ENCODE measurements around the gene ADAT2.
"Not testable (repeated sequence)": the region's sequence is repeated elsewhere in the genome, so short reads cannot be mapped to it uniquely, and the experiment has no call there.

ADAT2 gene

GRCh38 chr6:143465546-143465945 is 15.1 kb upstream of the ADAT2 start:
- in situ Hi-C loops (cut with MboI; ENCODE audit: low sequenced_read_pairs, unreplicated experiment) = no loop called here
- DNase-seq (ENCODE audit: low spot score) = no peak
- TF ChIP-seq CTCF (IDR thresholded peaks at IDR 0.05; ENCODE audit: borderline replicate concordance, control extremely low read depth, extremely low read depth, insufficient read depth, missing control alignments) = no peak

- in situ Hi-C loops (cut with MboI; ENCODE audit: low sequenced_read_pairs, unreplicated experiment) = no loop called here
- DNase-seq (ENCODE audit: low spot score) = no peak
- no peak for TF ChIP-seq CTCF (IDR thresholded peaks at IDR 0.05; ENCODE audit: borderline replicate concordance, control extremely low read depth, extremely low read depth, insufficient read depth, missing control alignments)
Observed at GRCh38 chr6:143457563-143458359, 7.3 kb upstream of the ADAT2 start.

DNA sequence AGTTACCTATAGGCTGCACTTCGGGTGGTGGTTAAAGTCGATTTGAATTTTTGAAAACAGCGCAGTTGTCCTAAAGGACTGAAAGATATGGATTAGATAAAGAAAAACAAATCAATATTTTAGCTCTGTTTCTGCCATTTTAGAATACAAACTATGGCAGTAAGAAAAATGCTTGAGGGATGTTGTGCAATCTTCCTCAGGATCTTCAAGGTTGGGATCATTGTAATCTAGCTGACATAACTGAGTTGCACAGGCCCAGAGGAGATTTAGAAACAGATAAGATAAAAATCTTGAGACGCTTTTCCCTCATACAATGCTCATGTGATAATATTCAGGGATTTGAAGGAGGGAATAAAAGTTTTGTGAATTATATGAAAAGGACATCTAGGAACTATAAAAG is 1.0 kb upstream of the ADAT2 start:
- in situ Hi-C loops (cut with MboI; ENCODE audit: low sequenced_read_pairs, unreplicated experiment) = no loop called here
- no peak for TF ChIP-seq CTCF (IDR thresholded peaks at IDR 0.05; ENCODE audit: borderline replicate concordance, control extremely low read depth, extremely low read depth, insufficient read depth, missing control alignments)
- DNase-seq (ENCODE audit: low spot score) = no peak

- no peak for DNase-seq (ENCODE audit: low spot score)
- in situ Hi-C loops (cut with MboI; ENCODE audit: low sequenced_read_pairs, unreplicated experiment) = no loop called here
- TF ChIP-seq CTCF (IDR thresholded peaks at IDR 0.05; ENCODE audit: borderline replicate concordance, control extremely low read depth, extremely low read depth, insufficient read depth, missing control alignments) = no peak
Observed at GRCh38 chr6:143449714-143450452, 612 bp downstream of the ADAT2 start.

DNA sequence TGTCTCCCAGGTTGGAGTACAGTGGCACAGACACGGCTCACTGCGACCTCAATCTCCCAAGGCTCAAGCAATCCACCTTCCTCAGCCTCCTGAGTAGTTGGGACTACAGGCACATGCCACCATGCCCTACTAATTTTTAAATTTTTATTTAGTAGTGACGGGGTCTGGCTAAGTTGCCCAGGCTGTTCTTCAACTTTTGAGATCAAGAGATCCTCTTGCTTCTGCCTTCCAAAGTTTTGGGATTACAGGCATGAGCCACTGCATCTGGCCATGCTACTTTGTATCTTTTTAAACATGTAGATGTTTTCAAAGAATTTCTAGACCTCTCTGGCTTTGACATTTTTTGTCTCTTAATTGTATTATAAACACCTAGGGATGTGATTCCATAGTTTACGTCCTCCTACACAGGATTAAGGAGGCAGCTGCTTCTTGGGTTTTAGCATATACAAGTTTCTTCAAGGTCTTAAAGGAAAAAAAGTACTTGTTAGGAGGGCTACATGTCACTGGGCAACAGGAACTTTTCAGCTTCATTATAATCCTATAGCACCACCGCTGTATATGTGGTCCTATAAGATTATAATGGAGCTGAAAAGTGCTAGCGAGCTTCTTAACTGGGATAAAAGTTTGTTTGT is 1.3 kb downstream of the ADAT2 start:
- in situ Hi-C loops (cut with MboI; ENCODE audit: low sequenced_read_pairs, unreplicated experiment) = no loop called here
- no peak for TF ChIP-seq CTCF (IDR thresholded peaks at IDR 0.05; ENCODE audit: borderline replicate concordance, control extremely low read depth, extremely low read depth, insufficient read depth, missing control alignments)
- DNase-seq (ENCODE audit: low spot score) = no peak

- in situ Hi-C loops (cut with MboI; ENCODE audit: low sequenced_read_pairs, unreplicated experiment); DNase-seq (ENCODE audit: low spot score): not testable (repeated sequence)
Observed at GRCh38 chr6:143447865-143448264, 2.6 kb downstream of the ADAT2 start.

DNA sequence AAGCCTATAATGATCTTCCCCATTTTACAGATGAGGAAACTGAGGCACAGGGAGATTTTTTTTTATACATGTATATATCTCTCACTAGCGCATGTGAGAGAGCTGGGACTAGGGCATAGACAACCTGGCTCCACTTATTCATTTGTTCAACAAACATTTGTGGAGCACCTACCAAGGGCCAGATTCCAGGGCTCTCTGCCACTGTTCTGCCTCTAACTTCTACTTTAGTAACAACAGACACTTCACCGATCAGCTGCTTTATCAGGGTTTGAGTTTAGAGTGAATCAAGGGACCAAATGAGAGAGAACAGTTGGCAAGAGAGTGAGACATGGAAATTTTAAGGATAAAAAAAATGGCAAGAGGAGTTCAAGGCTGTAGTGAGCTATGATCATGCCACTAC is 7.4 kb downstream of the ADAT2 start:
- TF ChIP-seq CTCF (IDR thresholded peaks at IDR 0.05; ENCODE audit: borderline replicate concordance, control extremely low read depth, extremely low read depth, insufficient read depth, missing control alignments) = no peak
- no peak for DNase-seq (ENCODE audit: low spot score)
- in situ Hi-C loops (cut with MboI; ENCODE audit: low sequenced_read_pairs, unreplicated experiment) = no loop called here

All from GM13976 (cell line).